GM12873 (cell line): ENCODE results near the gene MED19.

Experiments
- CTCF ChIP-seq: IDR thresholded peaks from 2 replicates; pipeline ENCODE4 v1.5.1; 2012; ENCODE audit warnings: low read depth, mild to moderate bottlenecking, moderate library complexity, low read length, control low read depth; ENCODE audit not compliant: insufficient read depth; ENCODE audit errors: missing control alignments

Gene MED19

DNA sequence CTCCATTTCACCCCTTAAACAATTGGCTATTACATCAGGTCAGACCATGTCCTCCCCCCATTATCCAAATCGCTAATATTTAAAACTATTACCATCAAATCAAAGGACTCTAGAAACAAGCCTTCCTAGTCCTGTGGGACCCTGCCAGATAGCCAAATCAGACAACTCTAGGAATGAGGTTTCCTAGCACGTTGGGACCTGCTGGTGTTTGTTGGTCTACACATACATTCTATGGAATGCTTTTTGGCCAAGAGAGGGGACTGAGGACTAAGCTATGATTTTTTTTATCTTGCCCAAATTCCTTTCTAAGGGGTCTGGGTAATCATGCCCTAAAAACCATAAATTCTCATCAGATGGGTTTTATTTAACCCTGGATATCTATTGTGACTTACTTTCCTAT is 15.2 kb upstream of the MED19 start:
- TF ChIP-seq CTCF, result no peak

DNA sequence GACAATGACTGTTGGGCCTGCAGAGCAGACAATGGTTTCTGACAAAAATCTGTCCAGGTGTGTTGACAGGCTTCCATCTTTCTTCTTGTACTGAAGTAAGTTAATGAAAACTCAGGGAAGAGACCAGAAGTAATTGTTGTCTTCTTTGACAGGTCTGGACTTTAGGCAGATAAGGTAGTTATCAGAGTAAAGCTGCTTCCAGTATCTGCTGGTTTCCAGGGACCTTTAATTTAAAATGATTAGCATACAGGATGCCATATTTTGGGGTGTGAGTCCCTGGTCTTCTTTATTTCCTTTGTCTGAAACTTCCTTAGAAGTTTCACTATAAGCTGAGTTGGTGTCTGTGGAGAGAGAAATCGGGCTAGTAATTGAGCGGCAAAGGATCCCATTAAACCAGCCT is 1.8 kb upstream of the MED19 start:
- TF ChIP-seq CTCF, result no peak

- no peak for TF ChIP-seq CTCF
Observed at GRCh38 chr11:57712256-57713150, 488 bp upstream of the MED19 start, which contains the start of gene TMX2. TSS of gene TMX2 (plus strand) at chr11:57712593. CDS start at chr11:57712619, 26 bp downstream.

GRCh38 chr11:57709802-57710367 is 2.1 kb downstream of the MED19 start:
- no peak for TF ChIP-seq CTCF

- no peak for TF ChIP-seq CTCF
Observed at GRCh38 chr11:57704932-57705331, 7.1 kb downstream of the MED19 start.

DNA sequence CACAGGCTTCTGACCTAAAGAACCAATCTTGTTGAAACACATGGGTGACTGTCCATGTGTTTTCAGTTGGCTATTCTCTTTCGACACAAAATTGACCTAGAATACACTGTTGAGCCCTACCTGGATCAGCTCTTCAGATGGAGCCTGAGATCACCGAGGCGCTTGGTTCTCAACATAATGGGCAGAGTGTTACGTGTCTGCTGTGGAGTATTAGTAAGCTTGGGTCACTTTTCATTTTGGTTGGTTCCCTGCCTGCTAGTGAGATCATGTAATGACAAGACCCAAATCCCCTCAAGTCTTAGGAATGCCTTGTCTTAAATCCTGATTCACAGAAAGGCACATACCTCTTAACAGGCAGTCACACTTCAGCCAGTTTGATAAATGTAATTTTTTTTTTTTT is 8.7 kb downstream of the MED19 start:
- TF ChIP-seq CTCF, result no peak

DNA sequence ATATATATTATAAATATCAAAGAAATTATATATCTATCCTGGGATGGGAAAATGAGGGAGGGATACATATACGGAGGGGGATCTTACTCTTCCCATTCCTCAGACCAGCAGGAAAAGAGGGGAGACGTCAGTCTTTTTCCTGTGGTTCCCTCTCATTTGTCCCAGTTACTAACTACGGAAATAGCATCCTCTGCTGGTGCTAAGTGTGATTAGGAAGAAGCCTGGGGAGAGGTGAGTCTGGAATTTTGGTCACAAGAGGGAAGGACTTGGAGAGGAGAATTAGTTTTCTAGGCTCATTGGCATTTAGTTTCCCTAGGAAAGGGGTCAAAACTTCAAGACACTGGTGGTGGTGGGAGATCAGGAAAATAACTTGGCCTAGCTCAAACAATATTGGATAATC is 11.6 kb downstream of the MED19 start:
- TF ChIP-seq CTCF, result no peak
